Measurements from ENCODE around the gene TPP1. TPM values are rescaled to one million over a fixed set of nuclear protein-coding genes. Genes with fewer than 3 reads are reported as not detected.

Gene TPP1
- total and polyA plus RNA-seq, 2 of the 13 experiments (the other 11 are each of a cell fraction or from before 2014, with no cell fraction given) = 13.9 to 74.6 TPM

DNA sequence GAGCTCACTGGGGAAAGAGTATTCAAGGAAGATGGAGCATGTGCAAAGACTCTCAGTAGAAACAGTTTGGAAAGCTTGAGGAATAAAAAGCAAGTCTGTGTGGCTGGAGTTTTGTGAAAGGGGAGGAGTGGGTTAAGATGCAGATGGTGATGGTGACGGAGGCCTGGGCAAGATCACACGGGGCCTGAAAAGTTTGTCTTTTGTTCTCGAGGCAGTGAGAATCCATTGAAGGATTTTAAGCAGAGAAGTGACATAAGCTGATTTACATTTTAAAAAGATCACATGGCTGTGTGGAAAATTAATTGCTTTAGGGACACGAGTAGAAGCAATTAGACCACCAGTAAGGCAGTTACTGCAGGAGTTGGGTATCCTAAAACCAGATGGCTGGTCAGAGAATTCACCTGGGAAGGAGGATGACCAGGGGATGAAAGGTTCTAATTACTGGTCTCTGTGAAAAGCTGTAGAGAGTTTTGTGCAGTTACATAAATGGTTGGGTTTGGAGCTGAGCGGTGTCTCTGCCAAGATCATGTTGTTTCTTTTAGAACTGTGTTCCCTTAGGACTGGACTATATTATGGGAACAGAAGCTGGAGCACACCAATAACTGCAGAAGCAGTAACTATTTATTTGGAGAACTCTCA, 22.9 kb downstream of the TPP1 start:
- Histone ChIP-seq H3K27ac (ENCODE audit: extremely low read length, insufficient read depth, low read length) (no peak overlapping the region), H3K27me3 (ENCODE audit: control insufficient read depth in 1 of 2, insufficient read depth in 2 of 2, low read length in 2 of 2) (no peaks in the 10 kb centered on the region), H2AFZ (ENCODE audit: low read length) (no peak overlapping the region), H4K20me1 (ENCODE audit: insufficient read depth, low read length) (no peaks in the 10 kb centered on the region), H3K36me3 (replicated peaks in 1 of 2; ENCODE audit: control insufficient read depth in 1 of 2, insufficient read depth in 2 of 2, low read length in 2 of 2) (peaks cover 15 to 30% of the 10 kb centered on the region in 2 experiments), H3K79me2 (ENCODE audit: insufficient read depth, low read length) (no peaks in the 10 kb centered on the region), H3K9ac (ENCODE audit: insufficient read depth, low read depth, low read length) (no peak overlapping the region), H3K4me1 (ENCODE audit: insufficient read depth, low read length) (peaks cover 32% of the 10 kb centered on the region), H3K4me2 (ENCODE audit: low read depth, low read length) (no peak overlapping the region), H3K4me3 (replicated peaks in 1 of 3; ENCODE audit: insufficient read depth in 1 of 3, low read depth in 2 of 3, low read length in 3 of 3) (no peak overlapping the region), H3K9me3 (ENCODE audit: low read length) (no peaks in the 10 kb centered on the region)
- FAIRE-seq = no peak
- no peak for DNase-seq (ENCODE audit: low spot score)
- ChIA-PET POLR2A (no interaction called here), CTCF (ENCODE audit: low intra/inter-chr PET ratio, low total read pairs) (no interaction called here)
- intact Hi-C loops (cut with micrococcal nuclease; ENCODE audit: unreplicated experiment) = no loop called here
- ATAC-seq = no peak
- WGBS (ENCODE audit: low lambda C conversion rate) = 97% methylated on average over 5 of the region's 5 CpGs
- BruUV-seq (replicated peaks) = no TSS peak
- TF ChIP-seq ZNF468 (CRISPR knock-in tag; IDR thresholded peaks at IDR 0.05) = no peak
- TF ChIP-seq, protein P1, sequence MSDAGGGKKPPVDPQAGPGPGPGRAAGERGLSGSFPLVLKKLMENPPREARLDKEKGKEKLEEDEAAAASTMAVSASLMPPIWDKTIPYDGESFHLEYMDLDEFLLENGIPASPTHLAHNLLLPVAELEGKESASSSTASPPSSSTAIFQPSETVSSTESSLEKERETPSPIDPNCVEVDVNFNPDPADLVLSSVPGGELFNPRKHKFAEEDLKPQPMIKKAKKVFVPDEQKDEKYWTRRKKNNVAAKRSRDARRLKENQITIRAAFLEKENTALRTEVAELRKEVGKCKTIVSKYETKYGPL (CRISPR knock-in tag; IDR thresholded peaks at IDR 0.05) = no peak
- no peak for TF ChIP-seq U2AF1 (optimal IDR thresholded peaks at IDR 0.05; ENCODE audit: low read depth, low read length)
- no peak for TF ChIP-seq CHD2 (IDR thresholded peaks at IDR 0.05; ENCODE audit: low read depth, low read length)
- no peak for TF ChIP-seq ZNF12 (CRISPR knock-in tag; IDR thresholded peaks at IDR 0.05)
- TF ChIP-seq, protein P2, sequence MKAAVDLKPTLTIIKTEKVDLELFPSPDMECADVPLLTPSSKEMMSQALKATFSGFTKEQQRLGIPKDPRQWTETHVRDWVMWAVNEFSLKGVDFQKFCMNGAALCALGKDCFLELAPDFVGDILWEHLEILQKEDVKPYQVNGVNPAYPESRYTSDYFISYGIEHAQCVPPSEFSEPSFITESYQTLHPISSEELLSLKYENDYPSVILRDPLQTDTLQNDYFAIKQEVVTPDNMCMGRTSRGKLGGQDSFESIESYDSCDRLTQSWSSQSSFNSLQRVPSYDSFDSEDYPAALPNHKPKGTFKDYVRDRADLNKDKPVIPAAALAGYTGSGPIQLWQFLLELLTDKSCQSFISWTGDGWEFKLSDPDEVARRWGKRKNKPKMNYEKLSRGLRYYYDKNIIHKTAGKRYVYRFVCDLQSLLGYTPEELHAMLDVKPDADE (CRISPR knock-in tag; IDR thresholded peaks at IDR 0.05) = no peak
- no peak for TF ChIP-seq REPIN1 (CRISPR knock-in tag; IDR thresholded peaks at IDR 0.05; ENCODE audit: borderline replicate concordance, low read depth)
- no peak for TF ChIP-seq HDAC1 (CRISPR knock-in tag; IDR thresholded peaks at IDR 0.05)
- no peak for TF ChIP-seq MYC (CRISPR knock-in tag; IDR thresholded peaks at IDR 0.05; ENCODE audit: borderline replicate concordance)
- no peak for TF ChIP-seq ZMYM3 (CRISPR knock-in tag; IDR thresholded peaks at IDR 0.05)
- TF ChIP-seq ZNF20 (CRISPR knock-in tag; IDR thresholded peaks at IDR 0.05) = no peak
- no peak for TF ChIP-seq ZNF121 (CRISPR knock-in tag; IDR thresholded peaks at IDR 0.05)
- TF ChIP-seq ZSCAN30 (CRISPR knock-in tag; IDR thresholded peaks at IDR 0.05) = no peak
- TF ChIP-seq EP300 (IDR thresholded peaks at IDR 0.05; ENCODE audit: low read depth in 2 of 2, low read length in 2 of 2) = no peak
- no peak for TF ChIP-seq EP300 (CRISPR knock-in tag; IDR thresholded peaks at IDR 0.05; ENCODE audit: borderline replicate concordance)
- TF ChIP-seq ELF3 (CRISPR knock-in tag; IDR thresholded peaks at IDR 0.05) = no peak
- no peak for TF ChIP-seq ZNF432 (CRISPR knock-in tag; IDR thresholded peaks at IDR 0.05; ENCODE audit: borderline replicate concordance)
- in situ Hi-C loops (cut with HindIII; ENCODE audit: extremely low pct_ligation_motif_present, low pct_unique_long_range_greater_than_20kb) = no loop called here

Data from HepG2 (cell line).